Keratinocyte (primary cell): ENCODE results near the gene FUT7. TPM values are rescaled to one million over a fixed set of nuclear protein-coding genes. Genes with fewer than 3 reads are reported as not detected.

Experiments
- DNase-seq: peaks from one replicate; pipeline ENCODE4 v3.0.0-alpha.2; 2011; ENCODE audit warnings: low read depth, missing footprints, low spot score
- FAIRE-seq: peaks from 2 replicates; lab custom pipeline; 2011; peaks lifted over from hg19 to GRCh38; lab: Jason Lieb, UNC
- H2AFZ ChIP-seq: 2 replicates; pipeline ENCODE4 v1.6.0; 2012; ENCODE audit warnings: low read length, control low read depth, inconsistent platforms; ENCODE audit not compliant: control insufficient read depth
- H3K27ac ChIP-seq: 2 replicates; pipeline ENCODE4 v1.5.1; 2011; ENCODE audit warnings: low read length; ENCODE audit not compliant: control insufficient read depth, insufficient read depth
- H3K27me3 ChIP-seq: 3 replicates; pipeline ENCODE4 v1.6.0; 2011; ENCODE audit warnings: low read length; ENCODE audit not compliant: control insufficient read depth, insufficient read depth; ENCODE audit errors: extremely low read depth
- H3K36me3 ChIP-seq, 2 experiments: 2 replicates in 1 of 2; 3 replicates in 1 of 2; pipeline ENCODE4 v1.5.1; 2011; ENCODE audit warnings: low read length in 2 of 2, mild to moderate bottlenecking in 1 of 2; ENCODE audit not compliant: control insufficient read depth in 2 of 2, insufficient read depth in 2 of 2; ENCODE audit errors: extremely low read depth in 1 of 2
- H3K4me1 ChIP-seq: 3 replicates; pipeline ENCODE4 v1.5.1; 2011; ENCODE audit warnings: low read length; ENCODE audit not compliant: control insufficient read depth, insufficient read depth; ENCODE audit errors: extremely low read depth
- H3K4me2 ChIP-seq: 3 replicates; pipeline ENCODE4 v1.6.0; 2011; ENCODE audit warnings: low read depth, low read length; ENCODE audit not compliant: control insufficient read depth, insufficient read depth; ENCODE audit errors: extremely low read depth
- H3K4me3 ChIP-seq, 3 experiments: fragments of 200-600 bp in 1 of 3; sonication (generic) in 1 of 3; 2 replicates in 2 of 3; 3 replicates in 1 of 3; pipeline ENCODE4 v1.5.1; 2011 to 2016; ENCODE audit warnings: low read length in 3 of 3, mild to moderate bottlenecking in 3 of 3, control low read depth in 2 of 3, inconsistent platforms in 1 of 3, low read depth in 1 of 3, mixed read lengths in 1 of 3, mixed run types in 1 of 3, moderate library complexity in 1 of 3; ENCODE audit not compliant: control insufficient read depth in 2 of 3, insufficient read depth in 2 of 3; ENCODE audit errors: extremely low read depth in 1 of 3
- H3K79me2 ChIP-seq: 2 replicates; pipeline ENCODE4 v1.6.0; 2012; ENCODE audit warnings: low read length; ENCODE audit not compliant: control insufficient read depth, insufficient read depth
- H3K9ac ChIP-seq: 3 replicates; pipeline ENCODE4 v1.6.0; 2011; ENCODE audit warnings: low read length; ENCODE audit not compliant: control insufficient read depth, insufficient read depth; ENCODE audit errors: extremely low read depth
- H3K9me1 ChIP-seq: 3 replicates; pipeline ENCODE4 v1.6.0; 2011; ENCODE audit warnings: low read length; ENCODE audit not compliant: control insufficient read depth, insufficient read depth; ENCODE audit errors: extremely low read depth
- H3K9me3 ChIP-seq: 2 replicates; pipeline ENCODE4 v1.5.1; 2012; ENCODE audit warnings: low read depth, low read length; ENCODE audit not compliant: control insufficient read depth
- H4K20me1 ChIP-seq: 3 replicates; pipeline ENCODE4 v1.6.0; 2011; ENCODE audit warnings: low read length; ENCODE audit not compliant: control insufficient read depth, insufficient read depth; ENCODE audit errors: extremely low read depth
- CTCF ChIP-seq, 3 experiments: IDR thresholded peaks in 1 of 3; conservative IDR thresholded peaks in 1 of 3; optimal IDR thresholded peaks in 1 of 3; 2 replicates in 2 of 3; 3 replicates in 1 of 3; pipeline versions ENCODE3 to v1.5.1; 2011; ENCODE audit warnings: low read length in 3 of 3, mild to moderate bottlenecking in 3 of 3, moderate library complexity in 2 of 3, control low read depth in 1 of 3, inconsistent platforms in 1 of 3; ENCODE audit not compliant: insufficient read depth in 2 of 3; ENCODE audit errors: extremely low read depth in 1 of 3
- EZH2 ChIP-seq: IDR thresholded peaks from one replicate; pipeline ENCODE4 v1.6.1; 2012; ENCODE audit warnings: inconsistent platforms, mild to moderate bottlenecking, low read length, moderate library complexity
- dilution Hi-C: fragments of 300-500 bp; cut with MboI; formaldehyde crosslinking; loops from one replicate; pipeline ENCODE4 v1.7.0; 2020; ENCODE audit warnings: low sequenced_read_pairs; ENCODE audit not compliant: extremely low pct_ligation_motif_present
- polyA plus RNA-seq, 5 experiments: library from polyadenylated mRNA; depleted of rRNA in 3 of 5; stranded (reverse) in 3 of 5; stranded (forward) in 1 of 5; unstranded in 1 of 5; fragments of >200 nt; gene quantifications; 1 replicate in 1 of 5; 2 replicates in 3 of 5; 3 replicates in 1 of 5; pipeline versions ENCODE4 v1.2.1 to v1.2.3, GENCODE V29; 2011 to 2012; ENCODE audit warnings: missing spikeins in 2 of 5, low read depth in 1 of 5, low replicate concordance in 1 of 5

Gene FUT7
- polyA plus RNA-seq, 1 donor (not counting 4 experiments of a cell fraction or from before 2014, with no cell fraction given), result not detected

DNA sequence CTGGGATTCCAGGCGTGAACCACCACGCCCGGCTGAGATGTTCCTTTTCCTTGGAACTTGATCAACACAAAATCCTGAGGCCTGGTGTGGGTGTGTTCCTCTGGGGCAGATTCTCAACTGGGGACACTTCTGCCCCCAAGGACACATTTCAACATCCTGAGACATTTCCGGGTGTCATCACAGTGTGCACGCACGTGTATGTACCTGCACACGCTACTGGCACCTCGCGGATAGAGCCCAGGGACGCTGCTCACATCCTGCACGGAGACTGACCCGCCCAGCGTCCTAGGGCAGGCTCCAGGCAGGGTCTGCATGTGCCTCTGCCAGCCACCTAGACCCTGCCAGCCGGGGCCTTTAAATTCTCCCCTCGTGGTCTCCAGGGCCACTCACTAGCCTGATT lies 30.5 kb upstream of the FUT7 start:
- FAIRE-seq, result peak; percentile 82
- Histone ChIP-seq H3K27me3 (no peaks in the 10 kb centered on the region), H3K79me2 (no peaks in the 10 kb centered on the region), H2AFZ (peak overlapping the region; percentile 49), H3K36me3 (no peaks in the 10 kb centered on the region), H3K4me3 (no peak overlapping the region), H4K20me1 (no peaks in the 10 kb centered on the region), H3K9ac (no peak overlapping the region), H3K27ac (no peak overlapping the region), H3K4me2 (peak overlapping the region; percentile 54), H3K4me1 (peaks cover 12% of the 10 kb centered on the region), H3K9me3 (no peaks in the 10 kb centered on the region), H3K9me1 (no peaks in the 10 kb centered on the region)
- no peak for DNase-seq
- no peak for TF ChIP-seq EZH2
- no peak for TF ChIP-seq CTCF (optimal IDR thresholded peaks at IDR 0.05 in 1 of 3, IDR thresholded peaks at IDR 0.05 in 1 of 3, conservative IDR thresholded peaks at IDR 0.05 in 1 of 3; ENCODE audit: extremely low read depth in 1 of 3, insufficient read depth in 2 of 3, low read length in 3 of 3)
- dilution Hi-C loops, result no loop called here

- H3K27ac ChIP-seq, result no peak overlapping the region
- DNase-seq (no peak), FAIRE-seq (no peak)
- no peaks in the 10 kb centered on the region for H3K36me3 ChIP-seq
- no peaks in the 10 kb centered on the region for H3K9me3 ChIP-seq
- peaks cover 12% of the 10 kb centered on the region for H3K4me1 ChIP-seq
- no peak overlapping the region for H3K9ac ChIP-seq
- H3K27me3 ChIP-seq, result no peaks in the 10 kb centered on the region
- TF ChIP-seq CTCF (optimal IDR thresholded peaks at IDR 0.05 in 1 of 3, IDR thresholded peaks at IDR 0.05 in 1 of 3, conservative IDR thresholded peaks at IDR 0.05 in 1 of 3; ENCODE audit: extremely low read depth in 1 of 3, insufficient read depth in 2 of 3, low read length in 3 of 3), result no peak
- TF ChIP-seq EZH2, result no peak
- no peaks in the 10 kb centered on the region for H4K20me1 ChIP-seq
- no peak overlapping the region for H3K4me3 ChIP-seq
- dilution Hi-C loops, result no loop called here
- H2AFZ ChIP-seq, result no peak overlapping the region
- no peaks in the 10 kb centered on the region for H3K9me1 ChIP-seq
- no peak overlapping the region for H3K4me2 ChIP-seq
- no peaks in the 10 kb centered on the region for H3K79me2 ChIP-seq
Observed at GRCh38 chr9:137058521-137059234, 26.8 kb upstream of the FUT7 start.
